Kidney (tissue), 14 donors: ENCODE results near the gene PCTP. TPM values are rescaled to one million over a fixed set of nuclear protein-coding genes. Genes with fewer than 3 reads are reported as not detected.

Experiments
- DNase-seq, 5 donors: peaks; one replicate each; pipeline ENCODE4 v3.0.0-alpha.2; 2013 to 2020
- FAIRE-seq: peaks from 2 replicates; lab custom pipeline; 2012; peaks lifted over from hg19 to GRCh38; lab: Jason Lieb, UNC
- H3K27ac ChIP-seq, 2 donors: one replicate each; pipeline ENCODE4 v1.7.0; 2013; ENCODE audit warnings: low read depth in 2 of 2, low read length in 2 of 2, inconsistent platforms in 1 of 2
- H3K27me3 ChIP-seq: one replicate; pipeline ENCODE4 v1.7.1; 2013; ENCODE audit warnings: low read length, inconsistent platforms; ENCODE audit not compliant: control insufficient read depth, insufficient read depth
- H3K36me3 ChIP-seq, 3 donors: one replicate each; pipeline versions ENCODE4 v1.7.0 to v1.7.1; 2013; ENCODE audit warnings: low read length in 3 of 3, control low read depth in 1 of 3, inconsistent platforms in 1 of 3; ENCODE audit not compliant: insufficient read depth in 3 of 3, control insufficient read depth in 2 of 3
- H3K4me1 ChIP-seq, 3 donors: one replicate each; pipeline versions ENCODE4 v1.7.0 to v1.7.1; 2013; ENCODE audit warnings: low read length in 3 of 3, inconsistent platforms in 1 of 3, low read depth in 1 of 3; ENCODE audit not compliant: control insufficient read depth in 2 of 3, insufficient read depth in 2 of 3
- H3K4me3 ChIP-seq, 3 donors: one replicate each; pipeline versions ENCODE4 v1.7.0 to v1.8.1; 2013; ENCODE audit warnings: low read length in 3 of 3, control low read depth in 1 of 3, inconsistent platforms in 1 of 3
- H3K9ac ChIP-seq, 3 donors: one replicate each; pipeline versions ENCODE4 v1.7.0 to v1.7.1; 2013; ENCODE audit warnings: low read length in 3 of 3, control low read depth in 1 of 3, inconsistent platforms in 1 of 3
- H3K9me3 ChIP-seq, 3 donors: one replicate each; pipeline versions ENCODE4 v1.7.0 to v1.7.1; 2013; ENCODE audit warnings: low read length in 3 of 3, control low read depth in 1 of 3, inconsistent platforms in 1 of 3; ENCODE audit not compliant: control insufficient read depth in 2 of 3, insufficient read depth in 1 of 3
- intact Hi-C: fragments of 100-400 bp; cut with DNase I; formaldehyde crosslinking; loops from one replicate; pipeline ENCODE4 v1.11.1; 2022
- polyA plus RNA-seq: library from polyadenylated mRNA; stranded (reverse); fragments of 350-450 nt; fragmentation: Illumina TruSeq; extraction: RNeasy Lipid Tissue Mini Kit (QIAGEN cat#74804); gene quantifications from one replicate; pipeline ENCODE4 v1.2.3, GENCODE V29; 2014; ENCODE audit warnings: low read depth, low replicate concordance; ENCODE audit not compliant: insufficient read depth
- total RNA-seq: library from RNA; stranded (reverse); fragmentation: NEBNext Ultra II Directional; extraction: Animal tissue kit (Norgen Biotek cat#: 25700); gene quantifications from one replicate; pipeline ENCODE4 v1.2.1, GENCODE V29; 2021
- TF ChIP-seq, protein P1 (sequence below): IDR thresholded peaks from 3 replicates; pipeline ENCODE4 v1.5.1; 2012; ENCODE audit warnings: mild to moderate bottlenecking, moderate library complexity, borderline replicate concordance; ENCODE audit not compliant: insufficient read depth; ENCODE audit errors: extremely low read depth
- donor health status: control.
- donor health status: control.
- donor health status: control.
- donor health status: control.
- donor health status: control.
- donor health status: DM: yes; HTN: yes; CAD: no.
- donor health status: Normal renal cell carcinoma (clear cell type).

PCTP gene
- total and polyA plus RNA-seq, 2 donors from 2014 or later: 18.7 to 39.2 TPM

DNA sequence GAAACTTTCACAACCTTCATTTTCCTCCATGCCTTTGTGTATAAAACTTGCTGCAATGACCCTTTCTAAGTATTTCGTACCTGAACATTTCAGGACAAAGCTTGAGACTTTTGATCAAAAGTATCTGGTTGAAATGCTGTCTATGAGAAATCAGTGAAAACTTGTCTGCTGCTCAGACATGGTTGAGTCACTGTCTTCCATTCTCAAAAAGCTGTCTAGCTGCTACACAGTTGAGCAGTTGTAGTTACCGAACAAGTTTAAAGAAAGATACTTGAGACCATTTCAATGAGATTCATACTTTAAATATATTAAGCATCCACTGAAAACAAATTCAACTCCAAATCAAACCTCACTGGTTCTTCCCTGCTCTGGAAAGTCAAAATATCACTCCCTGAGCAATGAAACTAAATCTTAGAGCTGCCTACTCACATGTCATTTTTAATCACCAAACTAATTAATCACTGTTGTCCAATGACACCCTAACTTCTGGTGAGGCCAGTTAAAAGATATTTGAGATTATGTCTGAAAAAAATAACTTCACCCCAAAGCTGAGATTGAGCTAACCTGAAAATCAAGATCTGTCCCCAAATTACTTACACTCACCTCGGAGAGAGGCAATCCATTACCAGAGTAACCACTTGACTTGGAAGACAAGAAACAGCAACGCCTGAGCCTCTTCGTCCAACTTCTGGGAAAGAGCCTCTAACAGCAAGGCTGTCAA lies 28.7 kb upstream of the PCTP start:
- Histone ChIP-seq H3K27ac (no peak overlapping the region), H3K9me3 (no peaks in the 10 kb centered on the region), H3K27me3 (no peaks in the 10 kb centered on the region), H3K4me1 (peaks cover 0 to 4% (median 0%) of the 10 kb centered on the region in 3 donors), H3K9ac (peak overlapping the region in 1 of 3 donors; percentile 17), H3K4me3 (peak overlapping the region; percentile 40 to 67 (median 60)), H3K36me3 (no peaks in the 10 kb centered on the region)
- FAIRE-seq (no peak), DNase-seq (peak in 2 of 5 donors; percentile 64 to 84)
- TF ChIP-seq, protein P1, sequence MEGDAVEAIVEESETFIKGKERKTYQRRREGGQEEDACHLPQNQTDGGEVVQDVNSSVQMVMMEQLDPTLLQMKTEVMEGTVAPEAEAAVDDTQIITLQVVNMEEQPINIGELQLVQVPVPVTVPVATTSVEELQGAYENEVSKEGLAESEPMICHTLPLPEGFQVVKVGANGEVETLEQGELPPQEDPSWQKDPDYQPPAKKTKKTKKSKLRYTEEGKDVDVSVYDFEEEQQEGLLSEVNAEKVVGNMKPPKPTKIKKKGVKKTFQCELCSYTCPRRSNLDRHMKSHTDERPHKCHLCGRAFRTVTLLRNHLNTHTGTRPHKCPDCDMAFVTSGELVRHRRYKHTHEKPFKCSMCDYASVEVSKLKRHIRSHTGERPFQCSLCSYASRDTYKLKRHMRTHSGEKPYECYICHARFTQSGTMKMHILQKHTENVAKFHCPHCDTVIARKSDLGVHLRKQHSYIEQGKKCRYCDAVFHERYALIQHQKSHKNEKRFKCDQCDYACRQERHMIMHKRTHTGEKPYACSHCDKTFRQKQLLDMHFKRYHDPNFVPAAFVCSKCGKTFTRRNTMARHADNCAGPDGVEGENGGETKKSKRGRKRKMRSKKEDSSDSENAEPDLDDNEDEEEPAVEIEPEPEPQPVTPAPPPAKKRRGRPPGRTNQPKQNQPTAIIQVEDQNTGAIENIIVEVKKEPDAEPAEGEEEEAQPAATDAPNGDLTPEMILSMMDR: no peak
- intact Hi-C loops: no loop called here

DNA sequence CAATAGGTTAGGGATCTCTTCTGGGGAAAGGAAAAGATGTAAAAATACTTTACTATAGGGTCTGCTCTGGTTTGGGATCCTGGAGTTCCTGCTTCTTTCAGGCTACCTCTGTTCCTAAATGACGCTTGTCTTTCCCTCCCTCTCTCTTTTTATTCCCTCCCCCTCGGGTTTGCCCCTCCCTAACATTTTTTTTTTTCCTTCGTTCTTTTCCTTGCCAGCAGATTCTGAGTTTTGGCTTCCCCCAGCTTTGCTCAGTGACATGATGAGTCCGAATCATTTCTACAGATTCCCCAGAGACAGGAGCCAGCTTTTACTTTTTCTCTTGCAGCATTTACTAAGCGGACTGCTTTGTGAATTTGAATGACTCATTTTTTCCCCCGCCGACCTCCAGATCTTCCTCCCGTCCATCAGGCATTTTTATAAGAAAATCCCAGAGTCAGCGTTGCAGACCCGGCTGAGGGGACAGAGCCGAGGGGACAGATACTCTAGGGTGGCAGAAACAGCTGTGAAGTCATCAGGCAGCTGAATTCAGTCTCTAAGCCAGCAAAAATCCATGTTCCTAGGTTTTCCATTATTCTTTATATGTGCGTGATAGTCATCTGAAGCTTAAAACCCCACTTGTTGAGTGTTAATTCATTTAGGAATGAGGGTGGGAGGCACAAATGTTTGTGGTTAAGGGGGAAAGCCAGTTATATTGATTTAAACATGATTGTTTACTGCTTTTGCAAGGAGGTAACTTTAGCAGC lies 27.9 kb upstream of the PCTP start, which contains the start of gene TMEM100:
TMEM100 (minus strand) TSS at position 123 of the 746 bp plus-strand sequence. CDS start 1,794 bp downstream, outside the sequence.
- intact Hi-C loops: no loop called here
- FAIRE-seq (no peak), DNase-seq (peak in 3 of 5 donors; percentile 54 to 84 (median 73))
- H3K9me3 ChIP-seq: no peaks in the 10 kb centered on the region
- peaks cover 0 to 4% (median 0%) of the 10 kb centered on the region in 3 donors for H3K4me1 ChIP-seq
- no peaks in the 10 kb centered on the region for H3K36me3 ChIP-seq
- no peaks in the 10 kb centered on the region for H3K27me3 ChIP-seq
- peak within 1 kb of the TSS; percentile 40 to 67 (median 60) for H3K4me3 ChIP-seq
- TF ChIP-seq, protein P1: no peak
- no peak within 1 kb of the TSS for H3K27ac ChIP-seq
- H3K9ac ChIP-seq: peak within 1 kb of the TSS in 1 of 3 donors; percentile 17

DNA sequence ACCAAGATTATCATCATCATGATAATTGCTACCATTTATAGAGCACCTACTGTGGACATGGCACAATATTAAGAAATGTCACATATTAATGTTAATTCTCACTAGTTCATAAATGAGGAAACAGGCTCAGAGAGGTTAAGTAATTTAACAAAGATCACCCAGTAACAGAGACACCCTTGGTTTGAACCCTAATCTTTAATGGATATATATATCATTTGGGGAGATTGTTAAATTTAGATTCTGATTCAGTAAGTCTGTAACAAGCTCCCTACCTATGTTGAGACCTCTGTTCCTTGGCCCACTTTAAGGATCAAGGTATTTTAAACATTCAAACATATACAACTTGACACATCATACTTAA lies 27.4 kb upstream of the PCTP start:
- peak overlapping the region in 1 of 3 donors; percentile 67 for H3K4me3 ChIP-seq
- no peak overlapping the region for H3K27ac ChIP-seq
- H3K27me3 ChIP-seq: no peaks in the 10 kb centered on the region
- TF ChIP-seq, protein P1: no peak
- H3K4me1 ChIP-seq: peaks cover 0 to 4% (median 0%) of the 10 kb centered on the region in 3 donors
- FAIRE-seq (no peak), DNase-seq (no peak)
- no peaks in the 10 kb centered on the region for H3K9me3 ChIP-seq
- peak overlapping the region in 1 of 3 donors; percentile 17 for H3K9ac ChIP-seq
- intact Hi-C loops: no loop called here
- no peaks in the 10 kb centered on the region for H3K36me3 ChIP-seq
